ENCODE data around the gene LY6G6D. TPM values are rescaled to one million over a fixed set of nuclear protein-coding genes. Genes with fewer than 3 reads are reported as not detected.

The LY6G6D gene
- total RNA-seq, 1 experiment from 2014 or later = not detected

GRCh38 chr6:31741815-31742214 is 26.7 kb downstream of the LY6G6D start:
- H3T11ph ChIP-seq (ENCODE audit: low read length) = no peak overlapping the region
- H3K18ac ChIP-seq (ENCODE audit: insufficient read length, low read depth, low read length) = no peak overlapping the region
- H2BK12ac ChIP-seq (ENCODE audit: insufficient read length, low read depth, low read length) = no peak overlapping the region
- H3K27ac ChIP-seq (ENCODE audit: insufficient read length, low read depth, low read length) = no peak overlapping the region
- peaks cover 12 to 37% (median 17%) of the 10 kb centered on the region in 3 experiments for H3K36me3 Mint-ChIP-seq (ENCODE audit: insufficient read depth in 1 of 3, low read depth in 3 of 3)
- H2AFZ ChIP-seq (ENCODE audit: low read length) = no peak overlapping the region
- no peaks in the 10 kb centered on the region for H3K27me3 ChIP-seq (ENCODE audit: insufficient read depth, low read length)
- no peak overlapping the region for H2BK15ac ChIP-seq (ENCODE audit: low read depth, low read length)
- no peak overlapping the region for H4K5ac ChIP-seq (ENCODE audit: insufficient read length, low read depth, low read length)
- no peak overlapping the region for H3K23ac ChIP-seq (ENCODE audit: insufficient read length, low read depth, low read length)
- H2BK20ac ChIP-seq (ENCODE audit: low read depth, low read length, poor library complexity, severe bottlenecking) = no peak overlapping the region
- no peaks in the 10 kb centered on the region for H3K9me3 Mint-ChIP-seq
- H3K23me2 ChIP-seq (ENCODE audit: insufficient read length, low read depth, low read length, poor library complexity, severe bottlenecking) = peaks cover 12% of the 10 kb centered on the region
- no peaks in the 10 kb centered on the region for H3K9me3 ChIP-seq (ENCODE audit: control insufficient read depth, low read depth, low read length)
- TF ChIP-seq CTCF (conservative IDR thresholded peaks at IDR 0.05) = no peak
- H4K8ac ChIP-seq (replicated peaks; ENCODE audit: insufficient read length, low read depth, low read length) = no peak overlapping the region
- H3K4me1 ChIP-seq (ENCODE audit: insufficient read depth, low read length) = peaks cover 8% of the 10 kb centered on the region
- H3K4me2 ChIP-seq (ENCODE audit: insufficient read depth, insufficient read length, low read length) = no peak overlapping the region
- H4K91ac ChIP-seq (ENCODE audit: insufficient read length, low read depth, low read length) = no peak overlapping the region
- no peak overlapping the region for H3K27ac Mint-ChIP-seq
- no peak overlapping the region for H3K4ac ChIP-seq (ENCODE audit: low read depth, low read length)
- H4K20me1 ChIP-seq (ENCODE audit: control insufficient read depth, insufficient read depth, insufficient read length) = no peaks in the 10 kb centered on the region
- no peaks in the 10 kb centered on the region for H3K27me3 Mint-ChIP-seq (ENCODE audit: low read depth)
- no peaks in the 10 kb centered on the region for H3K79me1 ChIP-seq (ENCODE audit: insufficient read depth, low read depth, low read length, poor library complexity, severe bottlenecking)
- DNase-seq = no peak
- H2AK5ac ChIP-seq (ENCODE audit: insufficient read length, low read length) = no peak overlapping the region
- H3K4me3 Mint-ChIP-seq = 0 out of 5 replicates have a peak overlapping the region, but pooled peaks of 1 of the 2 experiments have one; percentile 5
- H3K56ac ChIP-seq (ENCODE audit: insufficient read length, low read depth, low read length) = no peak overlapping the region
- no peaks in the 10 kb centered on the region for H3K79me2 ChIP-seq (ENCODE audit: insufficient read depth, low read length)
- no CpG with 5 or more reads among the region's 2 CpGs for WGBS (ENCODE audit: extremely low coverage, insufficient read length, low lambda C conversion rate)
- no peak overlapping the region for H2BK5ac ChIP-seq (ENCODE audit: insufficient read length, low read length)
- H2BK120ac ChIP-seq (ENCODE audit: low read depth, low read length, poor library complexity, severe bottlenecking) = no peak overlapping the region
- no peak overlapping the region for H3K9ac ChIP-seq (ENCODE audit: extremely low read depth, insufficient read length, low read length)
- peaks cover 38 to 54% of the 10 kb centered on the region in 2 experiments for H3K4me1 Mint-ChIP-seq
- no peak overlapping the region for H3K14ac ChIP-seq (ENCODE audit: insufficient read depth, low read length)
